Measurements from ENCODE around the gene THY1. TPM values are rescaled to one million over a fixed set of nuclear protein-coding genes. Genes with fewer than 3 reads are reported as not detected.
"Not testable (repeated sequence)": the region's sequence is repeated elsewhere in the genome, so short reads cannot be mapped to it uniquely, and the experiment has no call there.

THY1 gene
- total RNA-seq, 1 donor = 400 TPM

DNA sequence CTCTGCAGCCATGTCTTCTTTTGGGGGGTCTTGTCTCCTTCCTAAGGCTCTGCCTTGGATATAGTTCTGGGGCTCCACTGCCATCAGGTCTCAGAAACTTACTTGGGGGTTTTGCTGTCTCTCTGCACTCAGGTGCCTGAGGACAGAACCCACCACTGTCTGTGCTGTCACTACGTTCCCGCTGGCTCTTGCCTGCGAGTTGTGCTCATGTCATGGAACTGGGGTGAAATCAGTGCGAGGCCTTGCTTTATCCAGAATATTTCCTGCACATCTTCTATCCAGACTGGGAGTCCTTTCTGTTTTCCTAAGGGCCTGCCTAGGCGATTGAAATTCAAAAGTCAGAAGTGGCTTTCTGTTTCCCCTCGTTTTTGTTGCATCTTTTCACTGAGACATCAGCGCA lies 34.9 kb downstream of the THY1 start:
- Histone ChIP-seq H3K4me1 (ENCODE audit: insufficient read depth, low read length) (no peaks in the 10 kb centered on the region), H3K9me3 (ENCODE audit: low read depth, low read length) (no peaks in the 10 kb centered on the region), H3K27ac (ENCODE audit: low read depth, low read length) (no peak overlapping the region), H3K4me3 (ENCODE audit: insufficient read depth, low read length) (no peak overlapping the region), H4K20me1 (ENCODE audit: insufficient read depth, low read length) (no peaks in the 10 kb centered on the region), H3K79me2 (ENCODE audit: insufficient read depth, low read length) (no peaks in the 10 kb centered on the region), H3K27me3 (ENCODE audit: insufficient read depth, low read length) (peaks cover 20% of the 10 kb centered on the region), H3K36me3 (ENCODE audit: insufficient read depth, low read length) (no peaks in the 10 kb centered on the region), H3K4me2 (ENCODE audit: insufficient read depth, low read length) (no peak overlapping the region), H2AFZ (ENCODE audit: low read length) (no peak overlapping the region)
- DNase-seq (ENCODE audit: insufficient read length, low spot score, missing footprints) = no peak
- TF ChIP-seq, protein P1, sequence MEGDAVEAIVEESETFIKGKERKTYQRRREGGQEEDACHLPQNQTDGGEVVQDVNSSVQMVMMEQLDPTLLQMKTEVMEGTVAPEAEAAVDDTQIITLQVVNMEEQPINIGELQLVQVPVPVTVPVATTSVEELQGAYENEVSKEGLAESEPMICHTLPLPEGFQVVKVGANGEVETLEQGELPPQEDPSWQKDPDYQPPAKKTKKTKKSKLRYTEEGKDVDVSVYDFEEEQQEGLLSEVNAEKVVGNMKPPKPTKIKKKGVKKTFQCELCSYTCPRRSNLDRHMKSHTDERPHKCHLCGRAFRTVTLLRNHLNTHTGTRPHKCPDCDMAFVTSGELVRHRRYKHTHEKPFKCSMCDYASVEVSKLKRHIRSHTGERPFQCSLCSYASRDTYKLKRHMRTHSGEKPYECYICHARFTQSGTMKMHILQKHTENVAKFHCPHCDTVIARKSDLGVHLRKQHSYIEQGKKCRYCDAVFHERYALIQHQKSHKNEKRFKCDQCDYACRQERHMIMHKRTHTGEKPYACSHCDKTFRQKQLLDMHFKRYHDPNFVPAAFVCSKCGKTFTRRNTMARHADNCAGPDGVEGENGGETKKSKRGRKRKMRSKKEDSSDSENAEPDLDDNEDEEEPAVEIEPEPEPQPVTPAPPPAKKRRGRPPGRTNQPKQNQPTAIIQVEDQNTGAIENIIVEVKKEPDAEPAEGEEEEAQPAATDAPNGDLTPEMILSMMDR (IDR thresholded peaks at IDR 0.05; ENCODE audit: extremely low read depth, low read depth, low read length) = no peak

DNA sequence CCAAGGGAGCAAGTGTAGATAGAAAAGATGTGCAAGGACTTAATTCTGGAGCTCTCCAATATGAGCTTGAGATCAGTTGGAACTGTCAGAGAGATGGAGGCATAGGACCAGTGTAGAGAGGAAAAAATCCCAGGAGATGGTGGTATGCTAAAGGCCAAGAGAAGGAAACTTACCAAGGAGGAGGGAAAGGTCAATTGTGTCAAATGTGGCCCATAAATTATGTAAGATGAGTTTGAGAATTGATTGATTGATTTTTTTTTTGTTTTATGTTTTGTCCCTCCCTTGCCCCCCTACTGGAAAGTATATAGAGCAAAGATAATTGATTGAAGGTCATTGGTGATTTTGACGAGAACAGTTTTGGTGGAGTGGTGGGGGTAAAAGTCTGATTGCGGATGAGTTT lies 38.6 kb downstream of the THY1 start:
- Histone ChIP-seq H3K4me1 (ENCODE audit: insufficient read depth, low read length) (peaks cover 15% of the 10 kb centered on the region), H3K36me3 (ENCODE audit: insufficient read depth, low read length) (no peaks in the 10 kb centered on the region), H3K79me2 (ENCODE audit: insufficient read depth, low read length) (no peaks in the 10 kb centered on the region), H2AFZ (ENCODE audit: low read length) (no peak overlapping the region), H3K27ac (ENCODE audit: low read depth, low read length) (no peak overlapping the region), H4K20me1 (ENCODE audit: insufficient read depth, low read length) (no peaks in the 10 kb centered on the region), H3K27me3 (ENCODE audit: insufficient read depth, low read length) (peaks cover 23% of the 10 kb centered on the region), H3K4me2 (ENCODE audit: insufficient read depth, low read length) (no peak overlapping the region), H3K4me3 (ENCODE audit: insufficient read depth, low read length) (no peak overlapping the region), H3K9me3 (ENCODE audit: low read depth, low read length) (no peaks in the 10 kb centered on the region)
- DNase-seq (ENCODE audit: insufficient read length, low spot score, missing footprints) = no peak
- TF ChIP-seq, protein P1 (IDR thresholded peaks at IDR 0.05; ENCODE audit: extremely low read depth, low read depth, low read length) = no peak

DNA sequence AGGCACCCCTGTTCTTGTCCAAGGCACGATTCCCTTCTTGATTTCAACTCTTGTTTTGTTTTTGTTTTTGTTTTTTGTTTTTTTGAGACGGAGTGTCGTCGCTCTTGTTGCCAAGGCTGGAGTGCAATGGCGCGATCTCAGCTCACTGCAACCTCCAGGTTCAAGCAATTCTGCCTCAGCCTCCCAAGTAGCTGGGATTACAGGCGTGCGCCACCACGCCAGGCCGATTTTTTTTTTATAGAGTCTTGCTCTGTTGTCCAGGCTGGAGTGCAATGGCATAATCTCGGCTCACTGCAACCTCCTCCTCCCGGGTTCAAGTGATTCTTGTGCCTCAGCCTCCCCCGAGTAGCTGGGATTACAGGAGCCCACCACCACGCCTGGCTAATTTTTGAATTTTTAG lies 40.5 kb downstream of the THY1 start:
- peaks cover 15% of the 10 kb centered on the region for H3K4me1 ChIP-seq (ENCODE audit: insufficient read depth, low read length)
- H4K20me1 ChIP-seq (ENCODE audit: insufficient read depth, low read length); H3K36me3 ChIP-seq (ENCODE audit: insufficient read depth, low read length); DNase-seq (ENCODE audit: insufficient read length, low spot score, missing footprints); H3K9me3 ChIP-seq (ENCODE audit: low read depth, low read length); H3K79me2 ChIP-seq (ENCODE audit: insufficient read depth, low read length); H3K4me3 ChIP-seq (ENCODE audit: insufficient read depth, low read length): not testable (repeated sequence)
- H3K27ac ChIP-seq (ENCODE audit: low read depth, low read length) = peak overlapping the region; percentile 75
- H3K27me3 ChIP-seq (ENCODE audit: insufficient read depth, low read length) = peaks cover 23% of the 10 kb centered on the region
- H2AFZ ChIP-seq (ENCODE audit: low read length) = peak overlapping the region; percentile 79
- H3K4me2 ChIP-seq (ENCODE audit: insufficient read depth, low read length) = peak overlapping the region; percentile 87

DNA sequence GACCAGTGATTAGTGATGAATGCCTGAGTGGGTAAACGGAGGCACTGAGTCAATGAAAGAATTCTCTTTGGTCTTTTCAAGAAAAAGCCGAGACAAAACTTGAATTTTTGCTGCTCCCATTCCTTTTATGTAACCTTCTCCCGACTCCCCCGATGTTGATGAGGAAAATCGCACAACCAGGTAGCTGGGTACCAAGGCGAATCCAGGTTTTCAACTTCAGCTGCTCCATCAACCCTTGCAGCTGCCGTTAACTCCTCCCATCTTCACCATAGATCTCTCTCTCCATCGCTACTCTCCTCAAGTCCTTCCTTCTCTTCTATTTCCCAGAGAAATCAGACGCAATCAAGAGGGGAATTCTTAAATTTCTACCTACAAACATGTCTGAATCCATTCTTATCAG lies 40.9 kb downstream of the THY1 start:
- no peaks in the 10 kb centered on the region for H3K9me3 ChIP-seq (ENCODE audit: low read depth, low read length)
- H3K79me2 ChIP-seq (ENCODE audit: insufficient read depth, low read length) = no peaks in the 10 kb centered on the region
- peaks cover 15% of the 10 kb centered on the region for H3K4me1 ChIP-seq (ENCODE audit: insufficient read depth, low read length)
- H3K4me2 ChIP-seq (ENCODE audit: insufficient read depth, low read length) = peak overlapping the region; percentile 87
- H3K36me3 ChIP-seq (ENCODE audit: insufficient read depth, low read length) = no peaks in the 10 kb centered on the region
- H3K27me3 ChIP-seq (ENCODE audit: insufficient read depth, low read length) = peaks cover 23% of the 10 kb centered on the region
- TF ChIP-seq, protein P1 (IDR thresholded peaks at IDR 0.05; ENCODE audit: extremely low read depth, low read depth, low read length) = no peak
- peak overlapping the region; percentile 79 for H2AFZ ChIP-seq (ENCODE audit: low read length)
- no peak for DNase-seq (ENCODE audit: insufficient read length, low spot score, missing footprints)
- peak overlapping the region; percentile 73 for H3K4me3 ChIP-seq (ENCODE audit: insufficient read depth, low read length)
- H3K27ac ChIP-seq (ENCODE audit: low read depth, low read length) = peak overlapping the region; percentile 75
- no peaks in the 10 kb centered on the region for H4K20me1 ChIP-seq (ENCODE audit: insufficient read depth, low read length)
